AG04450 (cell line): ENCODE data around the gene UBTD1. TPM values are rescaled to one million over a fixed set of nuclear protein-coding genes. Genes with fewer than 3 reads are reported as not detected.

Experiments
- CTCF ChIA-PET: fragments of 300-600, 350-600 bp; formaldehyde crosslinking; extraction: SDS; loops from one replicate; lab custom pipeline; 2022; ENCODE audit warnings: antibody characterized with exemption, inconsistent platforms; lab: Charles Lee
- POLR2A ChIA-PET: fragments of 350-600 bp; formaldehyde crosslinking; extraction: SDS; loops from one replicate; lab custom pipeline; 2021; ENCODE audit warnings: antibody characterized with exemption, inconsistent platforms; lab: Yijun Ruan, JAX
- DNase-seq: peaks from one replicate; pipeline ENCODE4 v3.0.0-alpha.2; 2011; ENCODE audit warnings: low read depth, low spot score
- H3K27ac ChIP-seq: one replicate; pipeline ENCODE4 v1.5.1; 2012; ENCODE audit warnings: low read depth, low read length, control low read depth
- H3K27me3 ChIP-seq: one replicate; pipeline ENCODE4 v1.6.0; 2012; ENCODE audit warnings: low read length; ENCODE audit not compliant: control insufficient read depth, insufficient read depth
- H3K4me3 ChIP-seq: 2 replicates; pipeline ENCODE4 v1.5.1; 2011; ENCODE audit warnings: mild to moderate bottlenecking, low read depth, low read length, control low read depth
- H3K9me3 ChIP-seq: 2 replicates; pipeline ENCODE4 v1.5.1; 2012; ENCODE audit warnings: low read length; ENCODE audit not compliant: control insufficient read depth, insufficient read depth
- polyA plus RNA-seq: library from polyadenylated mRNA; depleted of rRNA; stranded (reverse); fragments of >200 nt; gene quantifications from 2 replicates; pipeline ENCODE4 v1.2.3, GENCODE V29; 2011
- TF ChIP-seq, protein P1 (sequence below): IDR thresholded peaks from 2 replicates; pipeline ENCODE4 v1.5.1; 2011; ENCODE audit warnings: low read depth, low read length, control low read depth, inconsistent platforms

The UBTD1 gene
- polyA plus RNA-seq, 1 experiment = 15.5 TPM

- ChIA-PET CTCF (interaction anchor here (0.7 to 2.9 kb wide), 3 partner anchors 26 to 106 kb away, joined by 3 to 10 read pairs (median 7); no protein-coding TSS in a partner anchor), POLR2A (no interaction called here)
- no peak for DNase-seq
- H3K9me3 ChIP-seq = no peaks in the 10 kb centered on the region
- no peaks in the 10 kb centered on the region for H3K27me3 ChIP-seq
- TF ChIP-seq, protein P1, sequence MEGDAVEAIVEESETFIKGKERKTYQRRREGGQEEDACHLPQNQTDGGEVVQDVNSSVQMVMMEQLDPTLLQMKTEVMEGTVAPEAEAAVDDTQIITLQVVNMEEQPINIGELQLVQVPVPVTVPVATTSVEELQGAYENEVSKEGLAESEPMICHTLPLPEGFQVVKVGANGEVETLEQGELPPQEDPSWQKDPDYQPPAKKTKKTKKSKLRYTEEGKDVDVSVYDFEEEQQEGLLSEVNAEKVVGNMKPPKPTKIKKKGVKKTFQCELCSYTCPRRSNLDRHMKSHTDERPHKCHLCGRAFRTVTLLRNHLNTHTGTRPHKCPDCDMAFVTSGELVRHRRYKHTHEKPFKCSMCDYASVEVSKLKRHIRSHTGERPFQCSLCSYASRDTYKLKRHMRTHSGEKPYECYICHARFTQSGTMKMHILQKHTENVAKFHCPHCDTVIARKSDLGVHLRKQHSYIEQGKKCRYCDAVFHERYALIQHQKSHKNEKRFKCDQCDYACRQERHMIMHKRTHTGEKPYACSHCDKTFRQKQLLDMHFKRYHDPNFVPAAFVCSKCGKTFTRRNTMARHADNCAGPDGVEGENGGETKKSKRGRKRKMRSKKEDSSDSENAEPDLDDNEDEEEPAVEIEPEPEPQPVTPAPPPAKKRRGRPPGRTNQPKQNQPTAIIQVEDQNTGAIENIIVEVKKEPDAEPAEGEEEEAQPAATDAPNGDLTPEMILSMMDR = no peak
- no peak overlapping the region for H3K4me3 ChIP-seq
- no peak overlapping the region for H3K27ac ChIP-seq
These were observed 71.5 kb downstream of the UBTD1 start for GRCh38 chr10:97570146-97570788.

GRCh38 chr10:97570789-97571471 lies 72.2 kb downstream of the UBTD1 start:
- H3K27ac ChIP-seq = no peak overlapping the region
- TF ChIP-seq, protein P1 = no peak
- POLR2A ChIA-PET = no interaction called here

GRCh38 chr10:97571622-97572021 lies 72.9 kb downstream of the UBTD1 start:
- no peak for DNase-seq
- POLR2A ChIA-PET = no interaction called here
- TF ChIP-seq, protein P1 = no peak
- Histone ChIP-seq H3K27ac (no peak overlapping the region), H3K27me3 (no peaks in the 10 kb centered on the region), H3K4me3 (no peak overlapping the region), H3K9me3 (no peaks in the 10 kb centered on the region)
- CTCF ChIA-PET = interaction anchor here (0.7 to 2.9 kb wide), 26 partner anchors 9 to 165 kb away, joined by 3 to 22 read pairs (median 6); partner anchors contain the start of genes HOGA1, PI4K2A and ZFYVE27

More at GRCh38 chr10:97570789-97571471, 72.2 kb downstream of the UBTD1 start:
- Histone ChIP-seq H3K27me3 (no peaks in the 10 kb centered on the region), H3K9me3 (no peaks in the 10 kb centered on the region), H3K4me3 (no peak overlapping the region)
- CTCF ChIA-PET = interaction anchor here (1.1 to 2.9 kb wide), 14 partner anchors 10 to 106 kb away, joined by 3 to 22 read pairs (median 6); partner anchors contain the start of genes HOGA1 and PI4K2A
- no peak for DNase-seq

GRCh38 chr10:97572214-97572989 lies 73.7 kb downstream of the UBTD1 start, which contains the start of gene ANKRD2:
TSS of gene ANKRD2 (plus strand) at chr10:97572779. CDS start at chr10:97572789, 10 bp downstream.
- H3K27ac ChIP-seq = no peak within 1 kb of the TSS
- CTCF ChIA-PET = interaction anchor here (0.5 to 2.9 kb wide), 38 partner anchors 8 to 194 kb away, joined by 3 to 22 read pairs (median 4); partner anchors contain the start of genes HOGA1, PI4K2A and ZFYVE27

More at GRCh38 chr10:97572214-97572989, 73.7 kb downstream of the UBTD1 start, which contains the start of gene ANKRD2:
- H3K27me3 ChIP-seq = no peaks in the 10 kb centered on the region
- H3K4me3 ChIP-seq = no peak within 1 kb of the TSS
- POLR2A ChIA-PET = no interaction called here
- TF ChIP-seq, protein P1 = peak; percentile 92
- peak; percentile 52 for DNase-seq
- H3K9me3 ChIP-seq = no peaks in the 10 kb centered on the region
